T-helper 2 cell (primary cell): ENCODE data around the gene AKIP1.
"Not testable (repeated sequence)": the region's sequence is repeated elsewhere in the genome, so short reads cannot be mapped to it uniquely, and the experiment has no call there.

Source experiments
- DNase-seq, 5 experiments: peaks; one replicate each; pipeline versions ENCODE4 v3.0.0 to v3.0.0-alpha.2; 2012 to 2022
- total RNA-seq, 2 donors: gene quantifications; one replicate each; lab custom pipeline; 2026; lab: John Stamatoyannopoulos, UW

Gene AKIP1
- 4.1 to 7.3 reads per million in 2 donors for total RNA-seq

- DNase-seq, result peak; percentile 57 to 78 (median 73)
Measured at GRCh38 chr11:8911029-8911823, at the start of gene AKIP1. AKIP1 (plus strand) TSS chr11:8911189; CDS start chr11:8911450, 261 bp downstream.

GRCh38 chr11:8863838-8864237 is 47.2 kb upstream of the AKIP1 start:
- no peak for DNase-seq

GRCh38 chr11:8865304-8865703 is 45.7 kb upstream of the AKIP1 start:
- DNase-seq, result no peak

GRCh38 chr11:8867035-8867434 is 44.0 kb upstream of the AKIP1 start:
- DNase-seq, result no peak

GRCh38 chr11:8867931-8868631 is 42.9 kb upstream of the AKIP1 start:
- no peak for DNase-seq

GRCh38 chr11:8870411-8871170 is 40.4 kb upstream of the AKIP1 start:
- peak in 1 of 5 experiments; percentile 64 for DNase-seq

- no peak for DNase-seq
Measured at GRCh38 chr11:8871171-8871775, 39.7 kb upstream of the AKIP1 start.

GRCh38 chr11:8871962-8872361 is 39.0 kb upstream of the AKIP1 start:
- DNase-seq, result no peak

GRCh38 chr11:8873741-8874405 is 37.1 kb upstream of the AKIP1 start:
- DNase-seq, result peak in 1 of 5 experiments; percentile 4

- DNase-seq, result no peak
Measured at GRCh38 chr11:8878771-8879170, 32.2 kb upstream of the AKIP1 start.

GRCh38 chr11:8881585-8881984 is 29.4 kb upstream of the AKIP1 start:
- not testable (repeated sequence) for DNase-seq

- no peak for DNase-seq
Measured at GRCh38 chr11:8886322-8886721, 24.7 kb upstream of the AKIP1 start.

- DNase-seq, result not testable (repeated sequence)
Measured at GRCh38 chr11:8891185-8891584, 19.8 kb upstream of the AKIP1 start.

- DNase-seq, result no peak
Measured at GRCh38 chr11:8899119-8899753, 11.8 kb upstream of the AKIP1 start.

- no peak for DNase-seq
Measured at GRCh38 chr11:8905528-8906165, 5.3 kb upstream of the AKIP1 start.

- DNase-seq, result no peak
Measured at GRCh38 chr11:8907116-8907515, 3.9 kb upstream of the AKIP1 start.

- no peak for DNase-seq
Measured at GRCh38 chr11:8908099-8908498, 2.9 kb upstream of the AKIP1 start.

GRCh38 chr11:8910649-8911026 is 351 bp upstream of the AKIP1 start:
- peak in 1 of 5 experiments; percentile 22 for DNase-seq

GRCh38 chr11:8913961-8914660 is 3.1 kb downstream of the AKIP1 start:
- peak in 2 of 5 experiments; percentile 19 to 68 for DNase-seq

- DNase-seq, result no peak
Measured at GRCh38 chr11:8914661-8915018, 3.7 kb downstream of the AKIP1 start.
